DOHH2 (cell line): ENCODE data around the gene LGR5.
"Not testable (repeated sequence)": the region's sequence is repeated elsewhere in the genome, so short reads cannot be mapped to it uniquely, and the experiment has no call there.

ENCODE experiments used
- H3F3A ChIP-seq: fragments of 200-600 bp; sonication (generic), shearing (Covaris generic); 2 replicates; pipeline ENCODE4 v1.6.0; 2016; ENCODE audit warnings: antibody characterized with exemption, mild to moderate bottlenecking; ENCODE audit not compliant: control insufficient read depth, insufficient read depth
- H3K27ac ChIP-seq: fragments of 200-600 bp; sonication (generic); 2 replicates; pipeline ENCODE4 v1.5.1; 2014; ENCODE audit warnings: low read depth, mild to moderate bottlenecking, low read length, moderate library complexity
- H3K27me3 ChIP-seq: fragments of 200-600 bp; sonication (generic); 2 replicates; pipeline ENCODE4 v1.6.1; 2014; ENCODE audit warnings: mild to moderate bottlenecking, low read length, mixed read lengths; ENCODE audit not compliant: control insufficient read depth
- H3K36me3 ChIP-seq: fragments of 200-600 bp; sonication (generic); 2 replicates; pipeline ENCODE4 v1.6.1; 2014; ENCODE audit warnings: mild to moderate bottlenecking, low read length, moderate library complexity, mixed read lengths; ENCODE audit not compliant: control insufficient read depth
- H3K4me1 ChIP-seq: fragments of 200-600 bp; sonication (generic); 2 replicates; pipeline ENCODE4 v1.6.1; 2014; ENCODE audit warnings: mild to moderate bottlenecking, low read length, mixed read lengths; ENCODE audit not compliant: control insufficient read depth
- H3K4me2 ChIP-seq: fragments of 200-600 bp; sonication (generic); 2 replicates; pipeline ENCODE4 v1.6.0; 2014; ENCODE audit warnings: mild to moderate bottlenecking, low read length, moderate library complexity
- H3K4me3 ChIP-seq: fragments of 200-600 bp; sonication (generic); 2 replicates; pipeline ENCODE4 v1.5.1; 2014; ENCODE audit warnings: mild to moderate bottlenecking, low read length, mixed read lengths
- H3K79me2 ChIP-seq: fragments of 200-600 bp; sonication (generic); 2 replicates; pipeline ENCODE4 v1.6.1; 2014; ENCODE audit warnings: mild to moderate bottlenecking, low read length, mixed read lengths; ENCODE audit not compliant: control insufficient read depth
- H3K9me2 ChIP-seq: fragments of 200-600 bp; sonication (generic); replicated peaks from 2 replicates; pipeline ENCODE4 v1.6.1; 2014; ENCODE audit warnings: mild to moderate bottlenecking, low read length, mixed read lengths; ENCODE audit not compliant: control insufficient read depth
- H3K9me3 ChIP-seq: fragments of 200-600 bp; sonication (generic); 2 replicates; pipeline ENCODE4 v1.6.1; 2014; ENCODE audit warnings: antibody characterized with exemption, low read length, mixed read lengths; ENCODE audit not compliant: control insufficient read depth, insufficient read depth
- H4K20me1 ChIP-seq: fragments of 200-600 bp; sonication (generic); 2 replicates; pipeline ENCODE4 v1.6.0; 2014; ENCODE audit warnings: low read depth, mild to moderate bottlenecking, antibody characterized with exemption, low read length, moderate library complexity; ENCODE audit not compliant: control insufficient read depth, insufficient read depth
- EZH2phosphoT487 ChIP-seq: fragments of 200-600 bp; sonication (generic); IDR thresholded peaks from 2 replicates; pipeline ENCODE4 v1.6.1; 2017; ENCODE audit warnings: borderline replicate concordance, mild to moderate bottlenecking, antibody characterized with exemption, low read length, moderate library complexity, mixed read lengths
- TF ChIP-seq, protein P1 (sequence below): fragments of 200-600 bp; sonication (generic); IDR thresholded peaks from one replicate; pipeline ENCODE4 v1.5.1; 2014; ENCODE audit warnings: antibody characterized with exemption, mild to moderate bottlenecking, low read depth, low read length; ENCODE audit not compliant: poor library complexity, severe bottlenecking

Gene LGR5

DNA sequence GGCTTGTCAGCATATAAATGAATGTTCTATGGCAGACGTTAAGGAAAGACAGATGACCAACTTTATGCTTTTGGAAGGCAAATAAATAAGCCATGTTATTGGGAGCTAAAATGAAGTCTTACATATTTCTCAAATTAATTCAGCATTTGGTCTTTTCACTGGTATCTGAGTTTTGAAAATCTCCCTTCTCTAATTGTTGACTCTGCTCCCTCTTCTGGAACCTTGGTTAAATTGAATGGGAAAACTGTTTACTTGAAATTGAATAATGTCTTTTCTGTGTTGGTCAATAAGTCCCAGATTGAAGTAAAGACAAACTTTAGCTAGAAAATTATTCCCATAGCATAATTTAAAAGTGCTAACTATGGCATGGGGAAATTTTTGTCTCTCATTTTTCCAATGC lies 38.7 kb downstream of the LGR5 start:
- H3K36me3 ChIP-seq, result no peaks in the 10 kb centered on the region
- no peaks in the 10 kb centered on the region for H3K4me1 ChIP-seq
- H3K27ac ChIP-seq, result no peak overlapping the region
- H3K9me2 ChIP-seq, result no peaks in the 10 kb centered on the region
- no peaks in the 10 kb centered on the region for H4K20me1 ChIP-seq
- 0 out of 2 replicates have a peak, but pooled peaks cover 3% of the 10 kb centered on the region for H3K27me3 ChIP-seq
- TF ChIP-seq, protein P1, sequence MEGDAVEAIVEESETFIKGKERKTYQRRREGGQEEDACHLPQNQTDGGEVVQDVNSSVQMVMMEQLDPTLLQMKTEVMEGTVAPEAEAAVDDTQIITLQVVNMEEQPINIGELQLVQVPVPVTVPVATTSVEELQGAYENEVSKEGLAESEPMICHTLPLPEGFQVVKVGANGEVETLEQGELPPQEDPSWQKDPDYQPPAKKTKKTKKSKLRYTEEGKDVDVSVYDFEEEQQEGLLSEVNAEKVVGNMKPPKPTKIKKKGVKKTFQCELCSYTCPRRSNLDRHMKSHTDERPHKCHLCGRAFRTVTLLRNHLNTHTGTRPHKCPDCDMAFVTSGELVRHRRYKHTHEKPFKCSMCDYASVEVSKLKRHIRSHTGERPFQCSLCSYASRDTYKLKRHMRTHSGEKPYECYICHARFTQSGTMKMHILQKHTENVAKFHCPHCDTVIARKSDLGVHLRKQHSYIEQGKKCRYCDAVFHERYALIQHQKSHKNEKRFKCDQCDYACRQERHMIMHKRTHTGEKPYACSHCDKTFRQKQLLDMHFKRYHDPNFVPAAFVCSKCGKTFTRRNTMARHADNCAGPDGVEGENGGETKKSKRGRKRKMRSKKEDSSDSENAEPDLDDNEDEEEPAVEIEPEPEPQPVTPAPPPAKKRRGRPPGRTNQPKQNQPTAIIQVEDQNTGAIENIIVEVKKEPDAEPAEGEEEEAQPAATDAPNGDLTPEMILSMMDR, result no peak
- no peak for TF ChIP-seq EZH2phosphoT487
- no peaks in the 10 kb centered on the region for H3K9me3 ChIP-seq
- H3K4me2 ChIP-seq, result no peak overlapping the region
- no peaks in the 10 kb centered on the region for H3K79me2 ChIP-seq
- H3F3A ChIP-seq, result no peaks in the 10 kb centered on the region
- H3K4me3 ChIP-seq, result no peak overlapping the region

DNA sequence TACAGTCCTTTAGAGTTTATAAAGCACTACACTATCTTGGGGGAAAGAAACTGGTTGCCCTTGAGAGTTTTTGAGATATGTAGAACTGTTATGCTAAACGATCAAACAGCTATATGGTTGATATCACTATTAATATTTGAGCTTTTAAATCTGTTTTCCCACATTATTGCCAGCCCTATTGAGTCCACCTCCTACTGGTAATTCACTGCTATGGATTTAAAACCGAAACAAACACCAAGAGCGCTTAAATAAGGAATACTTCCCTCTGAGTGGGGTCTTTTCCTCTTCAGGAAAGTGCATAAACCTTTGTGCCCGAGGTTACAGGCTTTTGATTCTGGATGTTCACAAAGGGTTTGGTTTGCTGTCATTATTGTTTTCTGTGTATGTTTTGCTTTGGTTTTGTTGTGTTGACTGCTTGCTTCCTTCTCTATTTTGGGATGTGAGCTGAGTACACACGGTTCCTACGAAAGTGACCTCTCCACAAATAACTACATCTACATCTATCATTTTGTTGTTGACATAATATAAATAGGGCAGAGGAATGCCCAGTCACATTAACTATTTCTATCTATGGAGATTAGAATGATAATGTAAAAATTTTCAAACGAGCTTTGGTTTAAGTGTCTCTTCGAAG lies 44.8 kb downstream of the LGR5 start:
- no peaks in the 10 kb centered on the region for H3K4me1 ChIP-seq
- H4K20me1 ChIP-seq, result no peaks in the 10 kb centered on the region
- no peaks in the 10 kb centered on the region for H3K36me3 ChIP-seq
- no peaks in the 10 kb centered on the region for H3F3A ChIP-seq
- no peak overlapping the region for H3K4me3 ChIP-seq
- no peak for TF ChIP-seq EZH2phosphoT487
- TF ChIP-seq, protein P1, result no peak
- no peaks in the 10 kb centered on the region for H3K9me2 ChIP-seq
- no peak overlapping the region for H3K4me2 ChIP-seq
- H3K27ac ChIP-seq, result no peak overlapping the region
- no peaks in the 10 kb centered on the region for H3K79me2 ChIP-seq
- H3K27me3 ChIP-seq, result no peaks in the 10 kb centered on the region
- no peaks in the 10 kb centered on the region for H3K9me3 ChIP-seq

DNA sequence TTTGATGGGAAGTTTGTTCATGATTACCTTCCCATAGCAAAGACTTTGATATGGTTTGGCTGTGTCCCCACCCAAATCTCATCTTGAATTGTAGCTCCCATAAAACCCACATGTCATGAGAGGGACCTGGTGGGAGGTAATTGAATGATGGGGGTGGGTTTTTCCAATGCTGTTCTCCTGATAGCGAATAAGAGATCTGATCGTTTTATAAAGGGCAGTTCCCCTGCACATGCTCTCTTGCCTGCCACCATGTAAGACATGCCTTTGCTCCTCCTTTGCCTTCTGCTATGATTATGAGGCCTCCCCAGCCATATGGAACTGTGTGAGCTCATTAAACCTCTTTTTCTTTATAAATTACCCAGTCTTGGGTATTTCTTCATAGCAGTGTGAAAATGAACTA lies 51.2 kb downstream of the LGR5 start:
- not testable (repeated sequence) for H3K36me3 ChIP-seq, H3K4me1 ChIP-seq, H3K27me3 ChIP-seq

GRCh38 chr12:71492604-71493003 lies 53.0 kb downstream of the LGR5 start:
- no peak overlapping the region for H3K4me2 ChIP-seq
- H3K9me3 ChIP-seq, result no peaks in the 10 kb centered on the region
- H3F3A ChIP-seq, result no peaks in the 10 kb centered on the region
- no peaks in the 10 kb centered on the region for H3K79me2 ChIP-seq
- H3K36me3 ChIP-seq, result no peaks in the 10 kb centered on the region
- H3K9me2 ChIP-seq, result no peaks in the 10 kb centered on the region
- H3K27me3 ChIP-seq, result no peaks in the 10 kb centered on the region
- no peaks in the 10 kb centered on the region for H4K20me1 ChIP-seq
- no peak for TF ChIP-seq EZH2phosphoT487
- TF ChIP-seq, protein P1, result no peak
- H3K4me3 ChIP-seq, result no peak overlapping the region
- H3K27ac ChIP-seq, result no peak overlapping the region
- no peaks in the 10 kb centered on the region for H3K4me1 ChIP-seq

More for the DNA sequence above, 51.2 kb downstream of the LGR5 start:
- not testable (repeated sequence) for H3K9me3 ChIP-seq, H3K79me2 ChIP-seq, H3K27ac ChIP-seq, H3K9me2 ChIP-seq, H3F3A ChIP-seq, H3K4me2 ChIP-seq, H3K4me3 ChIP-seq, H4K20me1 ChIP-seq
